Hepatocyte (in vitro differentiated cells): Measurements from ENCODE around the gene ERG. TPM values are rescaled to one million over a fixed set of nuclear protein-coding genes. Genes with fewer than 3 reads are reported as not detected.

Experiments used
- DNase-seq: peaks from one replicate; pipeline ENCODE4 v3.0.0-alpha.2; 2016; ENCODE audit warnings: low spot score
- H2AFZ ChIP-seq: fragments of 200-600 bp; sonication (generic); 2 replicates; pipeline ENCODE4 v1.6.0; 2016; ENCODE audit warnings: antibody characterized with exemption, mild to moderate bottlenecking
- H3K27ac ChIP-seq: fragments of 200-600 bp; sonication (generic); 2 replicates; pipeline ENCODE4 v1.5.1; 2016; ENCODE audit warnings: mild to moderate bottlenecking
- H3K27me3 ChIP-seq: fragments of 200-600 bp; sonication (generic); 2 replicates; pipeline ENCODE4 v1.6.1; 2016
- H3K36me3 ChIP-seq: fragments of 200-600 bp; sonication (generic); replicated peaks from 2 replicates; pipeline ENCODE4 v1.5.1; 2016; ENCODE audit warnings: low read depth; ENCODE audit not compliant: insufficient read depth
- H3K4me1 ChIP-seq: fragments of 200-600 bp; sonication (generic); 2 replicates; pipeline ENCODE4 v1.5.1; 2016; ENCODE audit warnings: mild to moderate bottlenecking, moderate library complexity; ENCODE audit not compliant: insufficient read depth
- H3K4me2 ChIP-seq: fragments of 200-600 bp; sonication (generic); 2 replicates; pipeline ENCODE4 v1.6.0; 2016
- H3K4me3 ChIP-seq: fragments of 200-600 bp; sonication (generic); 2 replicates; pipeline ENCODE4 v1.5.1; 2016; ENCODE audit warnings: mild to moderate bottlenecking
- H3K79me2 ChIP-seq: fragments of 200-600 bp; sonication (generic); 2 replicates; pipeline ENCODE4 v1.6.0; 2017; ENCODE audit warnings: mild to moderate bottlenecking
- H3K9me2 ChIP-seq: fragments of 200-600 bp; sonication (generic); replicated peaks from 2 replicates; pipeline ENCODE4 v1.6.0; 2017; ENCODE audit warnings: mild to moderate bottlenecking; ENCODE audit not compliant: insufficient read depth
- H3K9me3 ChIP-seq: fragments of 200-600 bp; sonication (generic); 2 replicates; pipeline ENCODE4 v1.5.1; 2016; ENCODE audit warnings: low read depth, mild to moderate bottlenecking
- H4K20me1 ChIP-seq: fragments of 200-600 bp; sonication (generic); 2 replicates; pipeline ENCODE4 v1.6.0; 2016; ENCODE audit warnings: mild to moderate bottlenecking; ENCODE audit not compliant: insufficient read depth, poor library complexity, severe bottlenecking
- CTCF ChIP-seq: fragments of 200-600 bp; sonication (generic); IDR thresholded peaks from 2 replicates; pipeline ENCODE4 v1.5.1; 2016; ENCODE audit warnings: antibody characterized with exemption, mild to moderate bottlenecking; ENCODE audit not compliant: poor library complexity
- EZH2 ChIP-seq: fragments of 200-600 bp; sonication (generic); IDR thresholded peaks from 2 replicates; pipeline ENCODE4 v1.6.1; 2016; ENCODE audit warnings: antibody characterized with exemption, mild to moderate bottlenecking, borderline replicate concordance
- EZH2phosphoT487 ChIP-seq: fragments of 200-600 bp; sonication (generic); IDR thresholded peaks from one replicate; pipeline ENCODE4 v1.6.1; 2018; ENCODE audit warnings: antibody characterized with exemption, mild to moderate bottlenecking, low read depth, moderate library complexity; ENCODE audit not compliant: unreplicated experiment, severe bottlenecking
- WGBS: methylation state at CpG from one replicate; pipeline ENCODE4 v1.1.6; 2016; ENCODE audit warnings: low lambda C conversion rate; ENCODE audit errors: missing lambda C conversion rate; 5-methylcytosine and 5-hydroxymethylcytosine counted together
- polyA plus RNA-seq: library from polyadenylated mRNA; unstranded; fragments of >200 nt; fragmentation: Nextera tagmentation; extraction: Ambion mirVana; gene quantifications from 2 replicates; pipeline ENCODE4 v1.2.1, GENCODE V29; 2016
- total RNA-seq: library from RNA; depleted of rRNA; stranded (reverse); fragments of >200 nt; gene quantifications from 2 replicates; pipeline ENCODE4 v1.2.3, GENCODE V29; 2014

Gene ERG
- total and polyA plus RNA-seq, 2 experiments from 2014 or later, result 2.5 to 5.1 TPM

- WGBS, result 99% methylated on average over 5 of the region's 5 CpGs
- Histone ChIP-seq H3K36me3 (no peaks in the 10 kb centered on the region), H4K20me1 (no peaks in the 10 kb centered on the region), H3K4me3 (no peak overlapping the region), H3K4me1 (no peaks in the 10 kb centered on the region), H3K4me2 (no peak overlapping the region), H3K9me2 (no peaks in the 10 kb centered on the region), H3K79me2 (no peaks in the 10 kb centered on the region), H3K27me3 (no peaks in the 10 kb centered on the region), H3K9me3 (no peaks in the 10 kb centered on the region), H2AFZ (no peak overlapping the region), H3K27ac (no peak overlapping the region)
- TF ChIP-seq EZH2phosphoT487 (no peak), EZH2 (no peak), CTCF (no peak)
- DNase-seq, result no peak
Observed at GRCh38 chr21:38417726-38418125, 80.6 kb downstream of the ERG start.

GRCh38 chr21:38416791-38417190, 81.5 kb downstream of the ERG start:
- Histone ChIP-seq H3K27me3 (no peaks in the 10 kb centered on the region), H3K4me3 (no peak overlapping the region), H3K27ac (no peak overlapping the region), H3K4me1 (no peaks in the 10 kb centered on the region), H3K9me3 (no peaks in the 10 kb centered on the region), H3K79me2 (no peaks in the 10 kb centered on the region), H3K4me2 (no peak overlapping the region), H2AFZ (no peak overlapping the region), H4K20me1 (no peaks in the 10 kb centered on the region), H3K9me2 (no peaks in the 10 kb centered on the region), H3K36me3 (no peaks in the 10 kb centered on the region)
- TF ChIP-seq EZH2, result no peak
- TF ChIP-seq EZH2phosphoT487, result no peak
- no peak for TF ChIP-seq CTCF
- DNase-seq, result no peak
- 92% methylated on average over 10 of the region's 10 CpGs for WGBS

- WGBS, result 79% methylated on average over 3 of the region's 3 CpGs
- H3K27me3 ChIP-seq, result no peaks in the 10 kb centered on the region
- no peak for TF ChIP-seq EZH2
- no peak for TF ChIP-seq EZH2phosphoT487
- TF ChIP-seq CTCF, result no peak
Observed at GRCh38 chr21:38413958-38414548, 84.2 kb downstream of the ERG start.

More at GRCh38 chr21:38413958-38414548, 84.2 kb downstream of the ERG start:
- Histone ChIP-seq H4K20me1 (no peaks in the 10 kb centered on the region), H3K4me3 (no peak overlapping the region), H3K9me3 (no peaks in the 10 kb centered on the region), H3K27ac (no peak overlapping the region), H3K9me2 (no peaks in the 10 kb centered on the region), H3K79me2 (no peaks in the 10 kb centered on the region), H2AFZ (no peak overlapping the region), H3K4me2 (no peak overlapping the region), H3K36me3 (no peaks in the 10 kb centered on the region), H3K4me1 (no peaks in the 10 kb centered on the region)
- no peak for DNase-seq
